HG02571 (cell line): ENCODE measurements around the gene GNLY.
"Not testable (repeated sequence)": the region's sequence is repeated elsewhere in the genome, so short reads cannot be mapped to it uniquely, and the experiment has no call there.

Experiments used
- ATAC-seq: cut with Tn5 transposase; IDR thresholded peaks from one replicate; pipeline ENCODE4 v1.9.1; 2021; ENCODE audit warnings: mild to moderate bottlenecking, moderate library complexity; ENCODE audit not compliant: unreplicated experiment

Gene GNLY

GRCh38 chr2:85663594-85664565, 30.3 kb upstream of the GNLY start:
- no peak for ATAC-seq

GRCh38 chr2:85665264-85665937, 28.8 kb upstream of the GNLY start:
- no peak for ATAC-seq

- no peak for ATAC-seq
These were observed 28.1 kb upstream of the GNLY start for GRCh38 chr2:85666016-85666415.

GRCh38 chr2:85666435-85667316, 27.5 kb upstream of the GNLY start:
- ATAC-seq: no peak

GRCh38 chr2:85667561-85668008, 26.6 kb upstream of the GNLY start:
- ATAC-seq: no peak

GRCh38 chr2:85668009-85668856, 25.9 kb upstream of the GNLY start, which contains the start of gene SFTPB:
Gene SFTPB, minus strand, starts transcription at chr2:85668199. Its CDS starts 16 bp downstream, at chr2:85668183.
- ATAC-seq: no peak

- ATAC-seq: no peak
These were observed 25.4 kb upstream of the GNLY start for GRCh38 chr2:85668857-85669142.

GRCh38 chr2:85669549-85669948, 24.6 kb upstream of the GNLY start:
- no peak for ATAC-seq

- ATAC-seq: not testable (repeated sequence)
These were observed 23.7 kb upstream of the GNLY start for GRCh38 chr2:85670416-85670815.

- no peak for ATAC-seq
These were observed 21.7 kb upstream of the GNLY start for GRCh38 chr2:85672456-85672855.

GRCh38 chr2:85673716-85674375, 20.3 kb upstream of the GNLY start:
- no peak for ATAC-seq

GRCh38 chr2:85674417-85674816, 19.7 kb upstream of the GNLY start:
- ATAC-seq: no peak

GRCh38 chr2:85675427-85675826, 18.7 kb upstream of the GNLY start:
- no peak for ATAC-seq

- no peak for ATAC-seq
These were observed 18.2 kb upstream of the GNLY start for GRCh38 chr2:85675866-85676548.

GRCh38 chr2:85678377-85678776, 15.8 kb upstream of the GNLY start:
- no peak for ATAC-seq

GRCh38 chr2:85678794-85679672, 15.1 kb upstream of the GNLY start:
- peak; percentile 82 for ATAC-seq

- no peak for ATAC-seq
These were observed 13.3 kb upstream of the GNLY start for GRCh38 chr2:85680707-85681371.

- no peak for ATAC-seq
These were observed 12.8 kb upstream of the GNLY start for GRCh38 chr2:85681372-85681763.
